HAP-1 (cell line): ENCODE data around the gene NPB.

Experiments
- DNase-seq, 2 experiments: peaks; one replicate each; pipeline ENCODE4 v3.0.0-alpha.2; 2016 to 2020; ENCODE audit warnings: low spot score in 2 of 2
- H3K27me3 ChIP-seq: fragments of 250-450 bp; sonication (Bioruptor Pico); 2 replicates; pipeline ENCODE4 v1.5.1; 2020; ENCODE audit warnings: low read depth, mild to moderate bottlenecking, moderate library complexity
- H3K36me3 ChIP-seq: fragments of 250-450 bp; sonication (Bioruptor Pico); replicated peaks from 2 replicates; pipeline ENCODE4 v1.5.1; 2020; ENCODE audit warnings: mild to moderate bottlenecking
- H3K4me1 ChIP-seq: fragments of 250-450 bp; sonication (Bioruptor Pico); 2 replicates; pipeline ENCODE4 v1.5.1; 2020; ENCODE audit warnings: mild to moderate bottlenecking
- H3K4me3 ChIP-seq: fragments of 250-450 bp; sonication (Bioruptor Pico); 2 replicates; pipeline ENCODE4 v1.5.1; 2020; ENCODE audit warnings: mild to moderate bottlenecking, moderate library complexity
- H3K9me3 ChIP-seq: fragments of 250-450 bp; sonication (Bioruptor Pico); 2 replicates; pipeline ENCODE4 v1.5.1; 2020; ENCODE audit warnings: mild to moderate bottlenecking, moderate library complexity
- in situ Hi-C: fragments of 300-500 bp; cut with MboI; formaldehyde crosslinking; loops from 3 replicates; pipeline ENCODE4 v1.14.3; 2020; ENCODE audit warnings: low sequenced_read_pairs, inconsistent platforms, mixed read lengths

The NPB gene

DNA sequence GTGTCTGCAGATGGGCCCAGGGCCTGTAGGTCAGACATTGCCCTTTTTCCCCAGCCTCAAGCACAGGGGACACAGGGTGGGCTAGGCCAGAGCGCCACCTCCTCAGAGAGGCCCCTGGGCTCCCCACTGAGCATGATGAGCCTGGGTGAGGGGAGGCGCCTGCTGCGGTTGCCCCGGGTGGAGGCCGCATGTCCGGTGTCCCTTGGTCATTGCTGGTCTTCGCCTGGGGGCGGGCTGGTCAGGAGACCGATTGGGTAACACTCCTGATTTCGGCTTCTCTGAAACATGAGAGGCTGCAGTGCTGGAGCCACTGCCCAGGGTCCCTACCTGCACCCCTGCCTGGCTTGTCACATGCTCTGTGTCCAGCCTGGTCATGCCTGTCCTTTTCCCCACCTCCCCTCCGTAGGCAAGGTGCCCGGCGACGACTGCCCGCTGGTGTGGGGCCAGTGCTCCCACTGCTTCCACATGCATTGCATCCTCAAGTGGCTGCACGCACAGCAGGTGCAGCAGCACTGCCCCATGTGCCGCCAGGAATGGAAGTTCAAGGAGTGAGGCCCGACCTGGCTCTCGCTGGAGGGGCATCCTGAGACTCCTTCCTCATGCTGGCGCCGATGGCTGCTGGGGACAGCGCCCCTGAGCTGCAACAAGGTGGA, 2.4 kb upstream of the NPB start:
- Histone ChIP-seq H3K4me3 (no peak overlapping the region), H3K4me1 (no peaks in the 10 kb centered on the region), H3K36me3 (peaks cover 56% of the 10 kb centered on the region), H3K9me3 (no peaks in the 10 kb centered on the region), H3K27me3 (no peaks in the 10 kb centered on the region)
- no peak for DNase-seq
- in situ Hi-C loops = no loop called here

DNA sequence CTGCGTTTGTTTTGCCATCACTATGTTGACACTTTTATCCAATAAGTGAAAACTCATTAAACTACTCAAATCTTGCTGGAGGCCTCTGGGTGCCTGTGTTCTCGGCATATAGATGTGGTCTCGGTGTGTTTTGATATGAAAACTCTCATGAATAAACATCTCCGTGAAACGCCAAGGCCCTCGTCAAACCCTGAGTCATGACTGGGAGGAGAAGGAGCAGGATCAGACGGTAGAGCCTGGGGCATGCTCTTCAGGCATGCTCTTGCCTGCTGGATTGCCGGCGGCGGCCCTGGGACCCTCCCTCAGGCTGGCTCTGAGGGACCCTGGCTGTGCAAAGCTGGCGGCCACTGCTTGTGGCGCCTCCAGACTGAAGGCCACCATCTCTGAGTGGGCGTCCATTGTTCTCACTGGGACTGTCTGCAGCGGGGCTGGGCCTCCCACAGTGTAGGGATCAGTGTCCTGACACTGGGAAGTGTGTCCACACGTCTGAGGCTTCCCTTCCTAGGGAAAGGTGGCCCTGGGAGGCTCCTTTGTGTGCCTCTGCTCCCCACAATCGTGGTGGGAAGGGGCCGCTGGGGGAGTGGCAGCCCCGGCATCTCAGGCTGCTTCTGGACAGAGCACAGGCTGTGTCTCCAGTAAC, 1.7 kb upstream of the NPB start:
- H3K4me1 ChIP-seq = no peaks in the 10 kb centered on the region
- no peaks in the 10 kb centered on the region for H3K27me3 ChIP-seq
- no peaks in the 10 kb centered on the region for H3K9me3 ChIP-seq
- no peak for DNase-seq
- peaks cover 53% of the 10 kb centered on the region for H3K36me3 ChIP-seq
- no peak overlapping the region for H3K4me3 ChIP-seq
- in situ Hi-C loops = no loop called here

DNA sequence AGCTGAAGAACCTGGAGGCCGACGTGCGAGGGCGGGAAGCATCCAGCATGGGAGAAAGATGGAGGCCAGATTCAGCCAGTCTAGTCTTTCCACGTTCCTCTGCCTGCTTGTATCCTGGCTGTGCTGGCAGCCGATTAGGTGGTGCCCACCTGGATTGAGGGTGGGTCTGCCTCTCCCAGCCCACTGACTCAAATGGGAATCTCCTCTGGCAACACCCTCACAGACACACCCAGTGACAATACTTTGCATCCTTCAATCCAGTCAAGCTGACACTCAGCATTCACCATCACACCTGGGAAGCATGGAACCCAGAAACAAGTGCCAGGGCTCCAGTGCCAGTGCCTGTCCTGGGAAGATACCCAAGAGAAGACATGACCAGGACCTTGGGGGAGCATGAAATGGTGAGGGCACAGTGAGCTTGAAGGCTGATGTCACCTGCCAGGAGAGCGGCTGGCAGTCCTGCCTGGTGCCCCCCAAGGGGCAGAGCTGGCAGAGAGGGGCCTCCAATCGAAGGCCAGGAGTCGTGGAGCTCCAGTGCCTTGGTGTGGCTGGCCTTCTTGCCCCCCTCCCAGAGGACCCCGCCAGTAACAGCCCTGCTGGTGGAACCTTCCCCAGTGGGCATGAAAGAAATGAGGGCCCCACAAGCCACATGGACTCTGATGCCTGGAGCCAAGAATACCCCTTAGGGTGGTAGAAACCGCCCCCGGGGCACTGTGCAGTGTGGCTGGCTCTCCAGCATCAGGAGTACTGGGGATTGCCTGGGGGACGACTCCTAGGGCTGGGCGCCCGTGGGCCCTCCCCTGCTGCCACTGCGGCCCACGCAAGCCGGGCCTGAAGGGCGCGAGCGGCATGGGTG, 643 bp upstream of the NPB start:
- in situ Hi-C loops = no loop called here
- no peak for DNase-seq
- H3K9me3 ChIP-seq = no peaks in the 10 kb centered on the region
- H3K4me3 ChIP-seq = no peak overlapping the region
- no peaks in the 10 kb centered on the region for H3K4me1 ChIP-seq
- H3K36me3 ChIP-seq = peaks cover 43% of the 10 kb centered on the region
- no peaks in the 10 kb centered on the region for H3K27me3 ChIP-seq

DNA sequence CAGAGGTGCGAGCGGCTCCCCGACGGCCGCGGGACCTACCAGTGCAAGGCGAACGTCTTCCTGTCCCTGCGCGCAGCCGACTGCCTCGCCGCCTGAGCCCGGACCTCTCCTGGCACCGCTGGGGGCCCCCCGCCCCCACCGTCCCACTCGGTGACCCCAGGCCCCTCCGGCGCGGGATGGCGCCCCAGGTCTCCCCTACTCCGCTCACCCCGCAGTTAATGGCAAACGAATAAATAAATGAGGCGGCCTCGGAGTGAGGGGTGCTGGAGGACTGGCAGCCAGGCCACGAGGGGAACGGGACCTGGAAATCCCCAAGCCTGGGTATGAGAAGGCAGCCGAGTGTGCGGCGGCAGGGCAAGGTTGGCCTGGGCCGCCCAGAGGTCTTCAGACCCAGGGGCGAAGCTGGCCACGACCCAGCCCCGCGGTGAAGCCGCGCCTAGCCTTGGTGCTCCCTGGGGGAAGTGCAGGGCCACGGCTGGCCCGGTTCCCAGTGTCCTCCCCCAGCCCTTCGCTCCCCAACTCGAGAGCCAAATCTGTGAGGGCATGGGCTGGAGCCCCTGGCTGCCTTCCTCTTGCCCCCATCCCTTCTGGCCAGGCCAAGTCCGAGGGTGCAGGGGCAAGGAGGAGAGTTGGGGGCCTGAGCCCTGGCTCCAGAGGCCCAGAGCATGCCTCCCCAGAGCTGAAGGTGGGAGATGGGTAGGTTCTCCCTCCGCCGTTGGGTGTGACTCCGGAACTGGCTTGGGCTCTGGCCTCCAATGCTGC, 796 bp downstream of the NPB start:
- in situ Hi-C loops = no loop called here
- H3K4me3 ChIP-seq = no peak overlapping the region
- no peaks in the 10 kb centered on the region for H3K9me3 ChIP-seq
- no peak for DNase-seq
- H3K27me3 ChIP-seq = no peaks in the 10 kb centered on the region
- H3K4me1 ChIP-seq = no peaks in the 10 kb centered on the region
- H3K36me3 ChIP-seq = peaks cover 43% of the 10 kb centered on the region

DNA sequence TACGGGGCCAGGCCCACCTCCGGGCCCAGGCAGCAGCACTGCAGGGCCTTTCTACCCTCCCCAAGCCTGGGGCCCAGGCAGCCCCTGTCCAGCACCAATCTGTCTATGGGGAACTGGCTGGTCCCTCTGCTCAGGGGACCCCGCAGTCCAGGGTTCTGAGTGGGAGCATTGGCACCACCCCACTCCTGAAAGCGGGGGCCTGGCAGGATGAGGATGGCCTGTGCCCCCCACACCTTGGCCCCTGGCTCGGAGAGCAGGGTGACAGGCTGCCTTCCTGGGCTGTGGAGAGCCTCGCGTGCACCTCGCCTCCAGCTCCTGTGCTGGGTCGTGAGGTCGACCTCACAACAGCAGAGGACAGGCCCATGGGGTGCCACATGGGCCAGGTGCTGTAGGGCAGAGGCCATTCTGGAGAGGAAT, 1.4 kb downstream of the NPB start:
- H3K4me3 ChIP-seq = no peak overlapping the region
- in situ Hi-C loops = no loop called here
- H3K36me3 ChIP-seq = peaks cover 44% of the 10 kb centered on the region
- no peaks in the 10 kb centered on the region for H3K9me3 ChIP-seq
- no peaks in the 10 kb centered on the region for H3K4me1 ChIP-seq
- no peaks in the 10 kb centered on the region for H3K27me3 ChIP-seq
- no peak for DNase-seq

DNA sequence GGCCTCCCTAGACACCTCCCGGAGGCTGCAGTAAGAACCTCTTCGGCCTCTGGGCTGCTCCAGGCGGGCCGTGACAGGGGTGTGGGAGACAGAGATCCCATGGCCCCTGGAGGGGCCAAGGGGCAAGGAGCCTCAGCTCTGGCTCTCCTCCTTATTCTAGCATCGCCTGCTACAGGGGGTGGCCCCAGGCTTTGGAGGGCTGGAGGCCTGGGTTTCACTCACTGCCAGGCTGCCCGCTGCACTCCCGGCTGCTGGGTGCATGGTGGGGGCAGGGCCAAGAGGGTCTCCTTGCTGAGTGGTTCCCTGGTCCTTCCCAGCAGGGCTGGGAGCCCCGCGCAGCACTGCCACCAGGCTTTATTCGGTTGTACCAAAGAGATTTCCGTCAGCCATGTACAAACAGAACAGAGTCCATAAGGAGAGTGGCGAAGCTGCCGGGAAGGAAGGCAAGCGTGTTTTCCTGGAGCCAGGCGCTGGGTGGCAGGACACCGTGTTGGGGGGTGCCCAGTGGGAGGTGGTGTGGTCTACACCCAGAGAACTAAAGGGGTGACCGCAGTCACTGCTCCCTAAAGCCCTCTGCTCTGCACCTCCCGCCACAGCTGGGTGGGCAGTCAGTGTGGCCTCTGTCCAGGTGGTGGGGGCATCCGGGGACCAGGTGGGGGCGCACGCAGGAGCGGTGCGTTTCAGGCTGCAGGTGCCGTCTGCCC, 2.0 kb downstream of the NPB start:
- in situ Hi-C loops = no loop called here
- H3K9me3 ChIP-seq = no peaks in the 10 kb centered on the region
- no peak for DNase-seq
- peaks cover 43% of the 10 kb centered on the region for H3K36me3 ChIP-seq
- H3K4me1 ChIP-seq = no peaks in the 10 kb centered on the region
- no peaks in the 10 kb centered on the region for H3K27me3 ChIP-seq
- no peak overlapping the region for H3K4me3 ChIP-seq

DNA sequence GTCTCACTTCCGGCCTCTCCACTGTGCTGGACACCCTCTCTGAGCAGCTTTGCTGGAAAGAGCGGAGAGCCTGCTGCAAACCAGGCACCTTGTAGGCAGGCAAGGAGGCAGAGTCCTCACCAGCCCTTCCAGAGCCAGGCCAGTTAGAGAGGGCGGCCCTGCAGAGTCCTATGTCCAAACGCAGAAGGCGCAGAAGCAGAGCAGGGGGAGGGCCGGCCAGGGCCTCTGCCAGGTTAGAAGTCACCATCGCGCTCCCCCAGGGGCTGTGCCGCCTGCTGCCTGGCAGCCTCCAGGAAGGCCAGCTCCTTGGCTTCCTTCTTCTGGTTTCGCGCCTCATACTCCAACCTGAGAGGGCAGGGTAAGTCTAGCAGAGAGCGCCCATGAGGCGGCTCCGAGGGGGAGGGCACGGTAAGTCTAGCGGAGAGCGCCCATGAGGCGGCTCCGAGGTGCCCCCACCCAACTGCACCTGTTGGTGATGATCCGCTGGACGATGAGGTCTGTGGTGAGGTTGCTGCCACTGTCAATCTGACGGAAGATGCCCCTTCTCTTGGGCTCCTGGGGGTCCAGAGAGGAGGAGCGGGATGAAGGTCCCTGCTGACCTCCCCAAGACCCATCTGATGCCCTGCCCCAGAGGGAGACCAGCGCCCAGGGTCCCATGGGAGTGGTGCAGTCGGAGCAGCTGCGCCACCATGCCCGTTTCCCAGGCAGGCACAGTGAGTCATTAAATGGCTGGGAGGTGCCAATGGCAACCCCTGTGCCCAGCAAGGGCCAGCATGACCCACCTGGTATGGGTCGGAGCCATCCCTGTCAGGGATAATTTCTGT, 2.8 kb downstream of the NPB start:
- Histone ChIP-seq H3K4me3 (no peak overlapping the region), H3K4me1 (no peaks in the 10 kb centered on the region), H3K9me3 (no peaks in the 10 kb centered on the region), H3K36me3 (peaks cover 40% of the 10 kb centered on the region), H3K27me3 (no peaks in the 10 kb centered on the region)
- in situ Hi-C loops = no loop called here
- no peak for DNase-seq

DNA sequence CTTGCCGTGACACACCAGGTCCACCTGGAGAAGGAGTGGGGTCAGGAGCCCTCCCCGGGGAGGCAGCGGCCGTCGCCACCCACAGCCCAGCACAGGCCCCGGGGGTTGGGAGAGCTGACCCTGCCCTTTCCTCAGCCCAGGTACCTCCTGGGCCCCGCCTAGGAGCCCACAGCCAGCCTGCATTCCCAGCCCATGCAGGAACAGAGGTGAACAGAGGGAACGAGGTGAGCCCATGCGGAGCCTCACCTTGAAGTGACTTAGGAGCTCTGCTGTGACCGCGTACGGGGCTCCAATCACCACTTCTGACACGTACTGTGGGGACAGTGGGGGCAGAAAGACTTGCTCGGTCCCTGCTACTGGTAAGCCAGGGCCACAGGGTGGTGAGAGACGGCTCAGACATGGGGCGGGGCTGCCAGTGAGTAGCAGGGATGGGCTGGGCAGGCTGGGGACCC, 3.4 kb downstream of the NPB start:
- Histone ChIP-seq H3K4me3 (no peak overlapping the region), H3K36me3 (peaks cover 34% of the 10 kb centered on the region), H3K4me1 (no peaks in the 10 kb centered on the region), H3K9me3 (no peaks in the 10 kb centered on the region), H3K27me3 (no peaks in the 10 kb centered on the region)
- in situ Hi-C loops = no loop called here
- DNase-seq = no peak

DNA sequence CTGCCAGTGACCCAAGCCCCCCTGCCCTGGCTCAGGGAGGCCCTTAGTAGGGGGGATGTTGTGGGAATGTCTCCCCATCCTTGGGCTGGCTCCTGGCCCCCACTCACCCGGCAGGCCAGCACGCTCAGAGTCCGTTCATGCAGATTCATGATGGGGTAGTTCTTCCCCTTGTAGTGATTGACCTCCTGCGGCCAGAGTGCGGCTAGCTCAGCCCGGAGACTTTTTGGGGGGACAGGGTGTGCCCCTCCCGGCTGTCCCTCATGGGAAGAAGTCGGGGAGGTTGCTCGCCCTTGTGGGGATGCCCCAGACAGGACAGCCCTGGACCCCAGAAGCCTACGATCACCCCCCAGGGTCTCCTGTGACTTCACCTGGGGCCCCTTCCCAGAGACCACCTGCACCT, 4.0 kb downstream of the NPB start:
- Histone ChIP-seq H3K27me3 (no peaks in the 10 kb centered on the region), H3K4me3 (no peak overlapping the region), H3K4me1 (no peaks in the 10 kb centered on the region), H3K9me3 (no peaks in the 10 kb centered on the region), H3K36me3 (peaks cover 34% of the 10 kb centered on the region)
- no peak for DNase-seq
- in situ Hi-C loops = no loop called here

DNA sequence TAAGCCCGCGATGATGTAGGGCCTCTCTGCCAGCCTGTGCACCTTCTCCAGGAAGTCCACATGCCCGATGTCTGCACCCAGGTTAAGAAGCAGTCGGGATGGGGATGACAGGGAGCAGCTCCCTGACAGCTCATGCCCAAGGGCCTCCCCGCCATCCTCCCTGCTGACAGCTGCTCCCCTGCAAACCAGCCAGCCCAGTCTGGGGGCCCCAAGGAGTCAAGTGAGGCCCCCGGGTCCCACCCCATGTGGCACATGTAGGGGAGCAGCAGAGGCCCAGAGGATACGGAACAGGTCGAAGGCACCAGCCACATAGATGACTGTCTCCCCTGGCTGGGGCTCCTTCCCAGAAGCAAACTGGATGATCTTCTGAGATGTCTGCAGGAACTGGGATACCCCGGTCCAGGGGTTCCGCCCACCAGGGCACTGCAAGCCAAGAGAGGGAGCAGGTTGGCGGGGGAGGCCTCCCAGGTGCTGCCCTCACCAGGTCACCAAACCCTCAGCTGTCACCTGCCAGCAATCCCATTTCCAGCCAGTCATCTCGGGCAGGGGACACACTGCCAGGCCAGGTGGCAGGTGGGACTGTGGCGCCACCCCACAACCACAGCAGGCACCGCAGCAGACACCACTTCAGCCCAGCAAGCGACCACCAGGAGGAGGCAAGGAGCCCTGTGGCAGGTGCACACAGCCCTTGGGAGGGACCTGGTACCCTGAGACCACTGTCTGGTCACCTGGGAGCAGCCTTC, 4.6 kb downstream of the NPB start:
- DNase-seq = no peak
- in situ Hi-C loops = no loop called here
- no peaks in the 10 kb centered on the region for H3K9me3 ChIP-seq
- no peak overlapping the region for H3K4me3 ChIP-seq
- peaks cover 34% of the 10 kb centered on the region for H3K36me3 ChIP-seq
- no peaks in the 10 kb centered on the region for H3K27me3 ChIP-seq
- H3K4me1 ChIP-seq = no peaks in the 10 kb centered on the region

DNA sequence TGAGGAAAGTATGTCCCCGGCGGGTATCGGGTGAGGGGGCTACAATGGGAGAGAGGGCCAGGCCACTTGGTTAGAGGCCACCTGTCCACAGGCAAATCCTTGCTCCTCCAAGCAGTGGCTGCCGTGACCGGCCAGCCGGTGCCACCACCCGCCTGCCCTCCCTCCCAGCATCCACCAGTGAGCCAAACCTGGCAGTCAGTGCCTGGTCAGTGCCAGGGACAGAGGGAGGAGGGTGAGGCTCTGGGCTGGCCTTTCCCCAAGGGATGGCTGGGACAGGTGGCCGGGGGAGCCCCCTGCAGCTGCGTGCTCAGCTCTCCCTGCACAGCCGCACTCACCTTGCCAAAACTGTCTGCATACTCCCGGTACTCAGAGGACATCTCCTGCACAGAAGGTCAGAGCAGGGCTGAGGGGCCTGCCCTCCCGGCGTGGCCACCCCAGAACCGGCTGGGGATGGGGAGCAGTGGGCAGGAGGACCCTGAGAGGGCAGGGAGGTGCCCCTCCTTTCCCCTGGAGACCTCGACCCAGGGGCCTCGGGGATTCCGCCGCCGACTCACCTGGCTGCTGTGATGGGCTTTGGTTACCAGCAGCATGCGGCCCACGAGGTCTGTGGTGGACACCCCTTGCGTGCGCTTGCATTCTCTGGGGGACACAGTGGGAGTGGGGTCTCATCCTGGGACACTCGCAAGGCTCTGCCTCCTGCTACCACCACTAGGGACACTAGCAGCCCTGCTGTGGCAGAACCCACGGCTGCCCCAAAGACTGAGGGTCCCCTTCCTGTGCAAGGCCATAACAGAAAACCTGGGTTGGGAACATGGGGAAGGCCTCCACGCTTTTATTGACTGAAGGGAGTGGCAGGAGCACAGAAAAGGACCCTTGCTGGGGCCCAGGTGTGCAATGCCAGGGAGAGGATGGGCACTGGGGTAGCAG, 5.4 kb downstream of the NPB start:
- Histone ChIP-seq H3K9me3 (no peaks in the 10 kb centered on the region), H3K4me1 (no peaks in the 10 kb centered on the region), H3K4me3 (no peak overlapping the region), H3K36me3 (peaks cover 34% of the 10 kb centered on the region), H3K27me3 (no peaks in the 10 kb centered on the region)
- no peak for DNase-seq
- in situ Hi-C loops = no loop called here
